ENCODE results near the gene TPRG1. TPM values are rescaled to one million over a fixed set of nuclear protein-coding genes. Genes with fewer than 3 reads are reported as not detected.

The TPRG1 gene
- total RNA-seq, 1 donor from 2014 or later = 0.53 TPM

DNA sequence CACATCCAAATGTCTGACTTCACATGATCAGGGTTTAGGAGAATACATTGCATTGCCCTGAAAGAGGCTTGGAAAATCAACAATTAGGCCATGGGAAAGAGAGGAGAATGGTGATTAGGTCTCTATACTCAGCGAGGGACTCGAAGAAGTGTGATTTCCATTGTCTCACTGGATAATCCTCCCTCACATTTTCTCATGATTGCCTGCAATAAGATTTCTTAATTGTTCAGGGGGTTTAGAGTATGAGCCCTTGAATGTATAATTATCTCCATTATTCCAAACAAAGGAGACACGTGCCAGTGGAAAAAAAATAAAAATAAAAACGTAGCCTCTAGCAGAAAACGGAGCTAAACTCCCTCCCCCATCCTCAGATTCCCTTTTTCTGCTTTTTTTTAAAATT lies 173.2 kb downstream of the TPRG1 start:
- DNase-seq (ENCODE audit: extremely low read depth, low read depth, low spot score) = no peak

DNA sequence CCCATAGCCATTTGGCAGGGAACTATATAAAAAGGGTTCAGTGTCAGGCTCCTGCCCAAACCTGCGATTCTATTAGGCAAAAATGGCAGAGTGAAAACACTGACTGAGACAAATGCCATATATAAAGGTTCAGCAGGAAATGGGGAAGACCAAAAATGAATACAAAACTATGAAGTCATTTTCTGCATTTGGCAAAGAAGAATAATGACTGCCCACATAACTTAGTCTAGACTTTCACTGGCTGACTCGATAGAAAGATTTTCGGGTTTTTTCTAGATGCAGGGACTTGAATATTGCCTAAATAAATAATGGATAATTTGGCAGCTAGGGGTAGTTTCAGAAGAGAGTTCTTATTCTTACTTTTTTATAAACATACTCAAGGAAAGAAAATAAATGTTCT lies 178.0 kb downstream of the TPRG1 start:
- no peak for DNase-seq (ENCODE audit: extremely low read depth, low read depth, low spot score)

DNA sequence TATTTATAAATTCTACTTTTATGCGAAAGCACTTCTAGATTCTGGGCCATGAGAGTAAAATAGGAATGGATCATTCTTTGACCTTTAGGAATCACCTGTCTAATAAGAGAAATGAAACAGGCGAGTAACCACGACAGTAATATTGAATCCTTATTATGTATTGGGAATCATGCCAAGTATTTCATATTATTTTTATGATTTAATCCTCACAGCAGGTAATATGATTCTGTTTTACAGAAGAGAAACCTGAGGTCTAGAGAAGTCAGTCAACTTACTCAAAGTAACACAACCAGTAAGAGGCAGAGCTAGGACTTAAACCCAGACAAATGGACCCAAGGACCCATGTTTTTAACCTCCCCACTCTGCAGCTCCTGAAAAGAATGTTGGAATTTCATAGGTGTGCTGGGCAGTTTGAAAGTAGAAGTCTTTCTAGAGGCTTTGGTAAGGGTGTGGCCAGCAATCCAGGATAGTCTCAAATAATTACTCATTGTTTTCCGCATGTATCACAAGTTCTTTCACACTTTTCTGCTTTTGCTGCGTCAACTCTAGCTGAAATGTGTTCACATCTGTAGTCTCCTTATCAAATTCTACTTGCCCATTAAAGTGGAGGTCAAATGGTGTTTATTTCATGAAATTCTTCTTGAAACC lies 181.7 kb downstream of the TPRG1 start:
- DNase-seq (ENCODE audit: extremely low read depth, low read depth, low spot score) = no peak

DNA sequence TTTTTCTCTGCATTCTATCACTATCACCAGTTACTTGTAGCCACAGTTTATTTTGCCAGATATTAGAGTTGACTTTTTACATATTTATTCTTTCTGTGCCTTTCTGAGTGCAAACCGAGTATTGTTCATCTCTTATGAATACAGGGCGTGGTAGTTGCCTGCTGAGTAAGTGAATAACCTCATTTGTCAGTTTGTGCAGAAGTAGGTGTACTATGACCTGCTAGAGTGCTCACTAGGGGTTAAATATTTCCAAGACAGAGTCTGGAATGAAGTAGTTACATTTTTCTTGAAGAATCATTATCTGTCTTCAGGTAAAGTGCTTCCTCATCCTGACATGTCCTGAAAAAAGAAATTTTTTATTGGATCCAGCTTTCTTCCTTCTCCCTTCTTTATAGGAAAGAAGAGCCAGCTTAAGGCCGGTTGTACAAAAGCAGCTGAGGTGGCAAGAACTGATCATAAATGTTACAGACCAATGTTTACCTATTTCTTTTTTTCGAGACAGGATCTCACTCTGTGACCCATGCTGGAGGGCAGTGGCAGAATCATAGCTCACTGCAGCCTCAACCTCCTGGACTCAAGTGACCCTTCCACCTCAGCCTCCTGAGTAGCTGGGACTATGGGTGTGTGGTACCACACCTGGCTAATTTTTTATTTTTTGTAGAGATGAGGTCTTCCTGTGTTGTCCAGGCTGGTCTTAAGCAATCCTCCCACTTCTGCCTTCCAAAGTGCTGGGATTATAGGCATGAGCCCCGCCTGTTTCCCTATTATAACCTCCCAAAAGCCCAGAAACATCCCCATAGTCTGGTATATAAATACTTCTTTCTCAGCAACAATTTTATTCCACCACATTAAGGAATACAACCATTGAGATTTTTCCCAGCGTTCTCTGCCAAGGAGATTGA lies 182.5 kb downstream of the TPRG1 start:
- DNase-seq (ENCODE audit: extremely low read depth, low read depth, low spot score) = no peak

DNA sequence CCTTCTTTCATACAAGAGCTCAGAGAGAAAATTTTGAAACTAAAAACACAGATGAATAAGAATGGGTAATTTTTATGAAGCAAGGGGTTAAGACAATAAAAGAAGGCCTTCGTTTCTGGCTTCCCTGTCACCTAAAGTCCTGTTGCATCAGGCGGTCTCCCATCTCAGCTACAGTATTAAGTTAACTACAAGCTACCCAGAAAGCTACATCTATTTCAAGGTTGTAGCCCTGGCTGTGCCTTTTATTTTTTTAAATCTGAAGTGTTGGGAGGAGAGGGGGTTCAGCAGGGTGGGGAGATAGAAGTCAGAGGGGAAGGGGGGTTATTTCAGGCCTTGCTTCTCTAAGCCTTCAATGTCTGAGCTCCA lies 183.3 kb downstream of the TPRG1 start:
- DNase-seq (ENCODE audit: extremely low read depth, low read depth, low spot score) = no peak

DNA sequence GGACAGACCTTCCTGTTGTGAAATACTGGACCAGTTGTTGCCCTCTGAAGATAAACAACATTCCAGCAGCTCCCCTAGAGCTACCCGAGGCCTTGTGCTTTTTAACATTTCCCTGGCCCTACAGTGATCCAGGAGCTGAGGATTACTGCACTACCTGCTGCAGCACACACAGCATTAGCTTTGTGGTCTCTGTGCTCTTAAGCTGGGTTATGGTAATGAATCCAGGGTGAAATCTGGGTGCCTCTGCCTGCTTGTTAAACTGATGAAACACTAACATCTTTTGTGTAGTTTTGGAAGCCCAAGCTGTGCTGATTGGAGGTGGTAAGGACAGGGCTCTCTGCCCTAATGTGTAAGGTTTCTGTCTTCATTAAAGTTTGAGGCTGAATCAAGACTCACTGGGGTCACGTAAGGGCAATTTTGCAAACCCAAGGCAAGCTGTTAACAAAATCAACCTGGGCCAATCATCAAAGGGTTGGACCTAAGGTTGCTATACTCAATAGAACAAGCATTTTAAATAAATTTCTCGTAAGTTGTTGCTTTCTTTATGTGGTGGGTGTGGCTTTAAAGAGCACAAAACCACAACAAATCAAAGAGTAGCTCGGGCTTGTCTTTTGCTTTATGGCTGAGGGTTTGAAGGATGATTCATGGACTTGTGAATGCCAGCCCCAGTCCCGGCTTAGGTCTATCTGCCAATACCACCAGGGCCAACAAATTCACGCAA lies 183.9 kb downstream of the TPRG1 start:
- DNase-seq (ENCODE audit: extremely low read depth, low read depth, low spot score) = no peak

DNA sequence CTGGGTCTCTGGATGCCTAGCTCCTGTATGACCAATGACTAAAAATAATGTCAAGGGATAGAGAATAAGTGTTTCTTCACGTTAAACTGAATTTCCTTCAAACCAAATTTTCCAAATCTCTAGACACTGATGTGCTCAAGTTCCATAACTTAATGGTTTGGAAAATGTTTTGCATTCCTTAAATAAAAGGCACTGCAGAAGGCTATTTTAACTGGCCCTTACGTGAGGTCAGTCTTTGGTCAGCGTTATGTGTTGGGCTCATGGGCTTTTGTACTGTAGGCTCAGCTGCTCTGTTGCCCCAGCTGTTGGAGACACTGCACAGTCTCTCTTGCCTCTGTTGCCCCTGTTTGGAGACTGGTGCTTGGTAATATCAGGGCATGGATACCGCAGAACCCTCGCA lies 188.5 kb downstream of the TPRG1 start:
- no peak for DNase-seq (ENCODE audit: extremely low read depth, low read depth, low spot score)

DNA sequence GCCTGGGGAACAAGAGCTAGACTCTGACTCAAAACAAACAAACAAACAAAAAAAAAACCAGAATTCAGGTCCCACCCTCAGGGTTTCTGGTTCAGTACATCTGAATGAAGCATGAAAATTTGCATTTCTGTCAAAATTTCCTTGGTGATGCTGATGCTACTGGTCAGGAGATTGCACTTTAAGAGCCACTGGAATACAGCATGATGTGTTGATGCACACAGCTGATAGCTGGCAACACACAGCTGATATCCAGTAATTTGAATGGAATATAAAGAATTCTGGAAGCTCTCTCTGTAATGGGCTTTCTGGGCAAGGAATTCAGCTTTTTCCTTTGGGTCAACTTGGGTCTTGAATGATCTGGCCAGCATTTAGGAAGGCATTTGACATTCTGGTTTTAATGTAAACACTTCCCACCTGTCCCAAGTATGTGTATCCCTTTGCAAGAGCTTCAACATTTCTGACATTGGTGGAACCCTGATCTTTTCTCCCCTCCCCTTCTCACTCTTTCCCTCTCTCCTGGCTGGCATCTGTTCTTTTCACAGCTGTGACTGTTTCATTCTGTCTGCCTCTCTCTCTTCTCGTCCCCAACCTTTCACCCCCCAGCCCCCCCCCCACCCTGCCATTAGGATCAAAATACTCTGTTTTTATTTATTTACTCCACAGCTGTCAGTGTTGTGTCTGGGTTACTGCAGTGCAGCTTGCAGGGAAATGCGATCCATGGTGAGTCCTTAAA lies 189.5 kb downstream of the TPRG1 start:
- no peak for DNase-seq (ENCODE audit: extremely low read depth, low read depth, low spot score)

DNA sequence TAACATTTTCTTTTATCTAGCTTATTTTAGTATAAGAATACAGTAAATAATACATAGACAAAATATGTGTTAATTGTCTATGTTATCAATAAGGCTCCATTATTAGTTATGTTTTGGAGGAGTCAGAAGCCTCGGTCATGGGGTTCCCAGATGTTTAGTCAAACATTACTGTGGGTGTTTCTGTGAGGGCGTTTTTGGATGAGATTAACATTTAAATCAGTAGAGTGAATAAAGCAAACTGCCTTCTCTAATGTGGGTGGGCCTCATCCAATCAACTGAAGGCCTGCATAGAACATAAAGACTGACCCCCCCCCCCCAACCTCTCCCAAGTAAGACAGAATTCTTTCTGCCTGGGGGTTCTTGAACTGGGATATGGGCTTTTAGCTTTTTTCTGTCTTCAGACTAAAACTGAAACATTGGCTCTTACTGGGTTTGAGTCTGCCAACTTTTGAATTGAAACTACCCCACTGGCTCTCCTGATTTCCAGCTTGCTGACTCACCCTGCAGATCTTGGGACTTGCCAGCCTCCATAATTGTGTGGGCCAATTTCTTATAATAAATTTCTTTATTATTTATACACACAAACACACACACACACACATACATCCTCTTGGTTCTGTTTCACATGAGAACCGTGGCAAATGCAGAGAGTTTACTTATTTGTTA lies 192.0 kb downstream of the TPRG1 start:
- no peak for DNase-seq (ENCODE audit: extremely low read depth, low read depth, low spot score)

DNA sequence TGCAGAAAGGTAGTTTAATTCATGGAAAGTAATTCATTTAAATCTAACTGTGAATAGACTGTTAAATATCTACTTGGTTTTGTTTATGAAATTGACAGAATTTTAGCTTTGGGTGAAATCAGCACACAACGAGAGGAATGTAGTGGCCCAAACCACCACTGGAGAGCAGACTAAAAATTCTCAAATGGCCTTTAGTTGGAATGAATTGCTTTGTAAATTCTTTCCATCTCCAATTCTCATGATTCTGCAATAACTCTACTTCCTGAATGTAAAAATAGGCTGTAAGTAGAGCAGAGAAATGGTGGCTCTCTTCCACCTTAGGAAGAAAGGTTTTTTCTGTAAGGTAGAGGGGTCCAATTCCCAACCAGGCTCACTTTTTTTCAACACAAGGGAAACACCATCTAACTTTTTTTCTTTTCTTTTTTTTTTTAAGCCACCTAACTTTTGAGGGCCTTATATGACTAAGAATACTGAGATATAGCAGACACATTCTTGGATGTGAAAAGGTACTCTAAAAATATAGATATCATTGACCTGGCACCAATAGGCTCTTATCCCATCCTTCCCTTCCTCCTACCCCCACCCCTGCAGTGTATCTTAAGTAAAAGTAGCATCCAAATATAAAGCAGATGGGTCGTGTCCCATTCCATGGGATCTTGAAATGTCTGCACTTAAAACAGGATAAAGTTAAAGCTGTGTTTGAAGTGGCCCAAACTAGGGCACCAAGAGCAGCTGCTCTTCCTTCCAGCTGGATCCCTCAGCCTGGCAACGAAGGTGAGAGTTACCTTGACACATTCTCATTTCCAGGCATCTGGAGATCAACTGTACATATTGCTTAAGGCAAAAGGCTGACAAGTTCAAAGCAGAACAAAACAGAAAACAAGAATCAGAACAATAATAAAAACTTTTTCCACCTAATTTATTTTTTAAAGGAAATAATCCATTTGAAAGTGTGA lies 194.1 kb downstream of the TPRG1 start:
- no peak for DNase-seq (ENCODE audit: extremely low read depth, low read depth, low spot score)

DNA sequence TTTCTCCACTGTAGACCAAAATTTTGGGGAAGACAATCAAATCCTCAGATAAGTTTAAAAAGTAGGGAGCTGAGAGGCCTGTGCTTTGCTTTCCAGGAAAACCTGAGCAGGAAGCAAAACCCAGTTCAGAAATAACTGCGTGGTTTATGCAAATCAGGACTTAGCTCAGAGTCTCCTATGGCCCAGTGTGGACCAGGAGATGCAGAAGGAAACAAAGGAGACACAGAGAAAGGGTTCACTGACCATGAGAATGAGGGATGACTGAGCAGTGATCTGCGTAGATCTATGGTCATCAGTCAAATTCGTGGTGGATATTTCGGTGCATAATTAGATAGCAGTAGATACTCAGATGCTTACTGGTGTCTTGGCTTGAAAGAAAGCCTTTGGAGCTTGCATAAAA lies 196.6 kb downstream of the TPRG1 start:
- no peak for DNase-seq (ENCODE audit: extremely low read depth, low read depth, low spot score)

DNA sequence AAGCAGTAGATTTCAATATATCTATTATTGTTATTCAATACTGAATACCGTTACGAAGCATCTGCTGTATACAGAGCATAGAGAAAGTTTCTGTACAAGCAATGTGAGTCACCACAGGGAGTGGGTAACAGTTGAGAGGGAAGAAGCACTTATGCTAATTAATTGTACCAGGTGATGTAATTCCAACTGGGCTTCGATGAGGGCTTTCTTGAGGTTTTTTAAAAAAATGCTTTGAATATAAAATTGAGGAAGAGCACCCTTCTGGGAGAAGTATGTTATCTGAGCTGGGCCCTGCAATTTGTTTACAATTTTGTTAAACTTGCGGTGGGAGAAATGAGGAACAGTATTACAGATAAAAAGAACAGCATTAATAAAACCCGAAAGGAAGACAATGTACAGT lies 197.9 kb downstream of the TPRG1 start:
- DNase-seq (ENCODE audit: extremely low read depth, low read depth, low spot score) = no peak

DNA sequence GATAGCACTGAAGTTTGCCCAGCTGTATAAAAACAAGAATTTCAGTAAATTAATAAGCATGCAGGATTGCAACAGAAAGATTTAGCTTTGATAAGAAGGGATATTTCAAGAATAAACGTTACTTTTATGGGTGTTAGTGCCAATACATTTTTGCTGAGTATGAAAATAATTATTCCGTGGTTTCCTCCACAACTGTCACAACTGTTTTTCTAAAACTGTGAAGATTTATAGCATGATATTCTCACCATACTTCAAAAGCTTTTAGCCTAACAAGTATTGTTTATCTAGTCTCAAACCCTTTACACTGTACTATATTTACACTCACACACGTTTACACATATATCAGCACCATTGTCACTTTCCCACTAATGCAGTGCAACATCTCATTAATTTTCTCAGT lies 200.5 kb downstream of the TPRG1 start:
- DNase-seq (ENCODE audit: extremely low read depth, low read depth, low spot score) = no peak
